HG03571 (cell line): ENCODE measurements around the gene PPP4R4.
A peak's percentile ranks its signal among the peaks of the same experiment; 100 is the strongest.

Source experiments
- ATAC-seq: cut with Tn5 transposase; IDR thresholded peaks from one replicate; pipeline ENCODE4 v1.9.1; 2021; ENCODE audit not compliant: unreplicated experiment

The PPP4R4 gene

GRCh38 chr14:94173885-94174603, at the start of gene PPP4R4:
TSS of gene PPP4R4 (plus strand) at chr14:94174322. CDS start at chr14:94174466, 144 bp downstream.
- peak; percentile 82 for ATAC-seq

- no peak for ATAC-seq
These were observed 49.3 kb upstream of the PPP4R4 start for GRCh38 chr14:94124582-94125377.

GRCh38 chr14:94125659-94126418, 48.3 kb upstream of the PPP4R4 start:
- no peak for ATAC-seq

- ATAC-seq: no peak
These were observed 47.8 kb upstream of the PPP4R4 start for GRCh38 chr14:94126419-94126677.

- no peak for ATAC-seq
These were observed 47.3 kb upstream of the PPP4R4 start for GRCh38 chr14:94126800-94127199.

- ATAC-seq: no peak
These were observed 46.8 kb upstream of the PPP4R4 start for GRCh38 chr14:94127330-94127729.

- no peak for ATAC-seq
These were observed 45.8 kb upstream of the PPP4R4 start for GRCh38 chr14:94128216-94128839.

GRCh38 chr14:94129111-94129757, 44.9 kb upstream of the PPP4R4 start, which contains the start of gene IFI27L2:
TSS of gene IFI27L2 (minus strand) at chr14:94129604. CDS start at chr14:94129564, 40 bp downstream.
- ATAC-seq: peak; percentile 97

GRCh38 chr14:94129758-94130414, 44.2 kb upstream of the PPP4R4 start:
- ATAC-seq: no peak

GRCh38 chr14:94132285-94132887, 41.7 kb upstream of the PPP4R4 start:
- no peak for ATAC-seq

- ATAC-seq: no peak
These were observed 38.6 kb upstream of the PPP4R4 start for GRCh38 chr14:94135476-94135875.

GRCh38 chr14:94136575-94137331, 37.4 kb upstream of the PPP4R4 start:
- peak; percentile 83 for ATAC-seq

GRCh38 chr14:94138251-94138650, 35.9 kb upstream of the PPP4R4 start:
- no peak for ATAC-seq

- ATAC-seq: no peak
These were observed 35.1 kb upstream of the PPP4R4 start for GRCh38 chr14:94139006-94139405.

GRCh38 chr14:94139421-94139820, 34.7 kb upstream of the PPP4R4 start:
- no peak for ATAC-seq

- no peak for ATAC-seq
These were observed 31.9 kb upstream of the PPP4R4 start for GRCh38 chr14:94142247-94142646.

GRCh38 chr14:94142836-94143235, 31.3 kb upstream of the PPP4R4 start:
- no peak for ATAC-seq

GRCh38 chr14:94143239-94143638, 30.9 kb upstream of the PPP4R4 start:
- ATAC-seq: no peak

GRCh38 chr14:94143711-94144110, 30.4 kb upstream of the PPP4R4 start:
- ATAC-seq: no peak
